ENCODE data around the gene CRACR2A. TPM values are rescaled to one million over a fixed set of nuclear protein-coding genes. Genes with fewer than 3 reads are reported as not detected.

CRACR2A gene
- total and polyA plus RNA-seq, 9 of the 15 experiments (the other 6 are each of a cell fraction or from before 2014, with no cell fraction given), result 2.1 to 15.1 (median 10.4) TPM

- TF ChIP-seq, protein P1, sequence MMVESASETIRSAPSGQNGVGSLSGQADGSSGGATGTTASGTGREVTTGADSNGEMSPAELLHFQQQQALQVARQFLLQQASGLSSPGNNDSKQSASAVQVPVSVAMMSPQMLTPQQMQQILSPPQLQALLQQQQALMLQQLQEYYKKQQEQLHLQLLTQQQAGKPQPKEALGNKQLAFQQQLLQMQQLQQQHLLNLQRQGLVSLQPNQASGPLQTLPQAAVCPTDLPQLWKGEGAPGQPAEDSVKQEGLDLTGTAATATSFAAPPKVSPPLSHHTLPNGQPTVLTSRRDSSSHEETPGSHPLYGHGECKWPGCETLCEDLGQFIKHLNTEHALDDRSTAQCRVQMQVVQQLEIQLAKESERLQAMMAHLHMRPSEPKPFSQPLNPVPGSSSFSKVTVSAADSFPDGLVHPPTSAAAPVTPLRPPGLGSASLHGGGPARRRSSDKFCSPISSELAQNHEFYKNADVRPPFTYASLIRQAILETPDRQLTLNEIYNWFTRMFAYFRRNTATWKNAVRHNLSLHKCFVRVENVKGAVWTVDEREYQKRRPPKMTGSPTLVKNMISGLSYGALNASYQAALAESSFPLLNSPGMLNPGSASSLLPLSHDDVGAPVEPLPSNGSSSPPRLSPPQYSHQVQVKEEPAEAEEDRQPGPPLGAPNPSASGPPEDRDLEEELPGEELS (CRISPR knock-in tag; IDR thresholded peaks at IDR 0.05; ENCODE audit: borderline replicate concordance), result no peak
- TF ChIP-seq EP300 (IDR thresholded peaks at IDR 0.05; ENCODE audit: low read length) (no peak), BRF2 (IDR thresholded peaks at IDR 0.05; ENCODE audit: borderline replicate concordance, insufficient read depth, insufficient read length) (no peak), CCNT2 (IDR thresholded peaks at IDR 0.05; ENCODE audit: borderline replicate concordance, extremely low read depth, insufficient read length, low read depth, low read length) (no peak), BRD9 (IDR thresholded peaks at IDR 0.05; ENCODE audit: low read depth, partially characterized antibody) (no peak)
These were observed 4.4 kb upstream of the CRACR2A start (continued) for GRCh38 chr12:3757261-3757660.

GRCh38 chr12:3755898-3756297, 3.0 kb upstream of the CRACR2A start:
- POLR2A ChIA-PET, result interaction anchor here (0.6 kb wide), 2 partner anchors 346 to 814 kb away, joined by 3 to 4 read pairs; no protein-coding TSS in a partner anchor
- CTCF ChIA-PET (ENCODE audit: low intra/inter-chr PET ratio), result no interaction called here
- Histone ChIP-seq H3K4me2 (ENCODE audit: insufficient read depth, low read length) (no peak overlapping the region), H4K20me1 (replicated peaks; ENCODE audit: control insufficient read depth, insufficient read depth, low read length) (no peaks in the 10 kb centered on the region), H3K27ac (ENCODE audit: extremely low read depth, low read depth, low read length) (no peak overlapping the region), H3K9me3 (replicated peaks; ENCODE audit: control insufficient read depth, insufficient read depth, low read depth, low read length) (no peaks in the 10 kb centered on the region), H3K79me2 (ENCODE audit: control insufficient read depth, insufficient read depth, low read length) (peaks cover 19% of the 10 kb centered on the region), H3K9me1 (ENCODE audit: control insufficient read depth, insufficient read depth, low read length) (no peaks in the 10 kb centered on the region), H3K36me3 (ENCODE audit: control insufficient read depth, insufficient read depth, low read length) (no peaks in the 10 kb centered on the region), H2AFZ (ENCODE audit: low read depth, low read length) (no peak overlapping the region), H3K4me1 (replicated peaks in 1 of 2; ENCODE audit: control insufficient read depth in 2 of 2, insufficient read depth in 2 of 2, low read length in 2 of 2) (peaks cover 10 to 16% of the 10 kb centered on the region in 2 experiments; a peak in 3 of 5 replicates), H3K27me3 (ENCODE audit: control insufficient read depth in 2 of 2, insufficient read depth in 2 of 2, low read length in 2 of 2) (no peaks in the 10 kb centered on the region), H3K9ac (ENCODE audit: insufficient read depth in 1 of 2, low read depth in 2 of 2, low read length in 2 of 2) (no peak overlapping the region), H3K4me3 (no peak overlapping the region)
- DNase-seq (ENCODE audit: extremely low read depth in 1 of 4, low spot score in 3 of 4) (no peak), ATAC-seq (no peak), FAIRE-seq (no peak)
- intact Hi-C loops (cut with micrococcal nuclease), result loop anchor here (10.0 kb wide), 1 partner anchor 101 kb away; no protein-coding TSS in a partner anchor
- in situ Hi-C loops (cut with MboI), result no loop called here
- WGBS (ENCODE audit: insufficient coverage, low coverage, missing lambda C conversion rate), result 0% methylated on average over 2 of the region's 3 CpGs
- BruUV-seq (replicated peaks), result no TSS peak
- TF ChIP-seq RREB1 (CRISPR knock-in tag; IDR thresholded peaks at IDR 0.05) (no peak), ARID2 (IDR thresholded peaks at IDR 0.05) (no peak), SP2 (IDR thresholded peaks at IDR 0.05; ENCODE audit: extremely low read depth, low read depth, low read length, poor library complexity, severe bottlenecking) (no peak), FOXA3 (CRISPR knock-in tag; conservative IDR thresholded peaks at IDR 0.05 in 1 of 2, IDR thresholded peaks at IDR 0.05 in 1 of 2) (no peak), GTF2A2 (tag; IDR thresholded peaks at IDR 0.05) (no peak), ARHGAP35 (IDR thresholded peaks at IDR 0.05; ENCODE audit: partially characterized antibody) (no peak), SRSF7 (optimal IDR thresholded peaks at IDR 0.05; ENCODE audit: low read depth, low read length) (no peak)

Measured in K562 (cell line).